GM19239 (cell line): Measurements from ENCODE around the gene SORCS3.

Experiments
- DNase-seq: peaks from one replicate; pipeline ENCODE4 v3.0.0; 2011; ENCODE audit warnings: low spot score; ENCODE audit not compliant: insufficient read length
- FAIRE-seq: peaks from 2 replicates; lab custom pipeline; 2011; peaks lifted over from hg19 to GRCh38; lab: Jason Lieb, UNC

The SORCS3 gene

DNA sequence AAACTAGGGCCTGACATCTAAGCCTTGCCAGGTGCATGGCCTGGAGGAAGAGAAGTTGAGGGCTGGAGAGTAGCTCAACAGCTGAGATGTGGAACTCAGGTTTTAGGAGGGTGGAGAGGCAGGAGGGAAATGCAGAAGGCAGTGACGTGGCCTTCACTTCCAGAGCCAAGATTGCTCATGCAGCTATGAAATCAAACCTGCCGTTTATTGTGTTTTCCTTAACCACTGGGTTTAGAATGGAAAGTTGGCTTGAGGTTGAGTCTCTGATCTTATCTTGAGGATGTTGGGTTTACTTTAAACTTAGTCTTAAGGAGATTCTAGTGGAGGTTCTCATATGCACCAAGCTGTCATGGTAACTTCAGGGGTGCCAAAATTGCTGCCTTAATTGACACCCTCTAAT, 178.6 kb downstream of the SORCS3 start:
- FAIRE-seq = no peak
- DNase-seq = no peak

- DNase-seq = no peak
- FAIRE-seq = no peak
Measured at GRCh38 chr10:104822088-104822487, 181.0 kb downstream of the SORCS3 start.

- DNase-seq (no peak), FAIRE-seq (no peak)
Measured at GRCh38 chr10:104824380-104825006, 183.4 kb downstream of the SORCS3 start.

DNA sequence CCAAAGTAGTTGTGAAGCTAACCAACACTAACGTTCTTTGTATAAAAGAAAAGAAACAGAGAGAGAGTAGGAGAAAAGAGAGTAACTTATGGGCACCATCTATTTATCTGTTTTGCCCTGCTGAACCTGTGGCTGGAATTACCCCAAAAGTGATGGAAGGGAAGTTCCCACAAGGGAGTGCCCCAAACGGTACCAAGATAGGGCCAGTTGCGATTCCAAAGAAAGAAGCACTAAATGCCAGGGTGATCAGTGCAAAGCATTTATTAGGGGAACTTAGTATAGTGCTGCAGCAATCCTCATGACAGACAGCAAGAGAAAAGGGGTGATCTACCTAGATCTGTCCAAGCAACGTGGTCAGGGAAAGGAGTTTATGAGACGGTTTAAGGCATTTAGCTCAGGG, 190.2 kb downstream of the SORCS3 start:
- DNase-seq = no peak
- no peak for FAIRE-seq

DNA sequence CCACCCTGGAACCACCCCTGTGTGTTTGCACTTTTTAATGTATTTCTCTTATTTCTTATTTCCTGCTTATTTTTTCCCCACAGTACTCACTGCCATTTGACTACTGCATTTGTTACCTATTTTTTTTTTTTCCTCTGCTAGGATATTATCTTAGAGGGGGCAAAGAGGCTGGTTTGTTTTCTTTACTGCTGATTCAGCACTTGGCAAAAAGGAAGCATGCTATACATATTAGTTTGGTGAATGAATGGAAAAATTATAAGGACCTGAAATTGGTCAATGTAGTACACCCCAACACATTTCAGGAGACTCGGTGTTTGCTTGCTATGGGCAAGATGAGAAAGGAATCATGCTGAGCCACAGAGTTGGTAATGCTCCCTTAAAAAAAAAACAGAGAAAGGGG, 193.5 kb downstream of the SORCS3 start:
- FAIRE-seq (no peak), DNase-seq (no peak)

GRCh38 chr10:104835422-104835821, 194.3 kb downstream of the SORCS3 start:
- no peak for FAIRE-seq
- DNase-seq = no peak

DNA sequence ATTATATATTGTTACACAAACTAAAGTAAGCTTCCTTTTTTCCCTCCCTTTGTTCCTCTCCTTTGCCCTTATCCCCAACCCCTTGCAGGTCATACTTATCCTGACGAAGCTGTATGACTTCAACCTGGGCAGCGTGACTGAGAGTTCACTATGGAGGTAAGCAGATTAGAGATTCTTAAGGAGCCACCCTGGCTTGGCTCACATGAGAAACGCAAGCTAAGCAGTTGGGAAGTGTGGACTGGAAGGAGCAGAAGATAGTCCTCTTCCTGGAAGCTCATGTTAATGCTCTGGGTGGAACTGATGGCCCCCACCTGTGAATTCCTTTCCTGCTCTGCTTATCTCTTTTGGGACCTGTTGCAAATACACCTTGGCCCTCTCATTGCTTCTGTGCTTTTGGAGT, 201.6 kb downstream of the SORCS3 start:
- DNase-seq (no peak), FAIRE-seq (no peak)

DNA sequence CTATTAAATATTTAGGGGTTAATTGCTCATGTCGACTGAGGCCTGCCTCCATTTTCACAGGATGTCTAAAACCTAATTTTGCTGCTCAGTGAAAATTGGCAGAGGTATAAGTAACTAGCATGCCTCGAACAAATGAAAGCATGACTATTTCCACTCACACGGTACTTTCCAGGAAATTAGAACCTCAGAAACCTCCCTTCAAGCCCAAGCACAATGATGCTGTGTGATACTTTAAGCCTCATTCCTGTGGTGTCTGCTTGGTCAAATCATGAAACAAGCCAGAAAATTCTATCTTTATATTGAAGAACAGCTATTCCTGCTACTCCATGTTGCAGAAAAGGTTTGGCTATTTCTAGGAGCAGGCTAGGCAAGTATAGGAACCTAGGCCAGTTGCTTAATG, 203.0 kb downstream of the SORCS3 start:
- FAIRE-seq (no peak), DNase-seq (no peak)

DNA sequence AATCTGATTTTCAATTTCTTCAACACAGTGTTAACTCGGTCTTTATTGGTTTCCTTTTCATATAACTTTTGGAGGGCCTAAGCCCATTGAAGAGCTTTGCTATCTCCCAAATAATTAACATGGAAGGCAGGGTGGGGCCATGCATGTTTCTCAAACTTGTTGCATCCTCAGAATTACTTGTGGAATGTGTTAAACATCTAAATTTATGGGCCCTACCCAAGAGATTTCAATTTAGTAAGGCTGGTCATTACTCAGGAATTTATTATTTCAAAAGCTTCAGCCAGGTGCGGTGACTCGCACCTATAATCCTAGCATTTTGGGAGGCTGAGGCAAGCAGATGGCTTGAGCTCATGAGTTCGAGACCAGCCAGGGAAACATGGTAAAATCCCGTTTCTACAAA, 208.9 kb downstream of the SORCS3 start:
- no peak for FAIRE-seq

GRCh38 chr10:104867966-104868598, 227.0 kb downstream of the SORCS3 start:
- FAIRE-seq (no peak), DNase-seq (no peak)

More for the DNA sequence above, 208.9 kb downstream of the SORCS3 start:
- no peak for DNase-seq

DNA sequence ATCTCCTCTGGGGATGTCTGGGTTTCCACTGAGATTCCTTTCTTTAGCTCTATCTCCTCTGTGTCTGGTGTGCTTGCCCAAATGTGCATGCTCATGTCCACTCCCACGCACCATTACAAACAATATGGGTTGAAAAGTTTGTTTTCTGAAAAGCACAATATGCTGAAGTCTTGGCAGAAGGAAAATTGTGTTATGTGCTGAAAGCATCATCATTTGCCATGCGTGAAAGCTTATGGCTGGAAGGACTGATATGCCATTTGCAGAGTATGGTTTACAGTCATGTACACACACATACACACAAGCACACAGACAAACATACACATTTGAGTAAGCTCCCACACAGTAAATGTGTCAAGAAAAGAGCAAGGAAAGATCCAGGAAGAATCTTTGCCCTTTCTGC, 231.6 kb downstream of the SORCS3 start:
- no peak for DNase-seq
- no peak for FAIRE-seq

- no peak for FAIRE-seq
- DNase-seq = no peak
Measured at GRCh38 chr10:104873161-104873560, 232.1 kb downstream of the SORCS3 start.

- no peak for FAIRE-seq
- no peak for DNase-seq
Measured at GRCh38 chr10:104875561-104875960, 234.5 kb downstream of the SORCS3 start.

- DNase-seq (no peak), FAIRE-seq (no peak)
Measured at GRCh38 chr10:104880624-104881398, 239.7 kb downstream of the SORCS3 start.

- FAIRE-seq (no peak), DNase-seq (no peak)
Measured at GRCh38 chr10:104881740-104882139, 240.7 kb downstream of the SORCS3 start.

- FAIRE-seq (no peak), DNase-seq (no peak)
Measured at GRCh38 chr10:104892879-104893617, 252.0 kb downstream of the SORCS3 start.

DNA sequence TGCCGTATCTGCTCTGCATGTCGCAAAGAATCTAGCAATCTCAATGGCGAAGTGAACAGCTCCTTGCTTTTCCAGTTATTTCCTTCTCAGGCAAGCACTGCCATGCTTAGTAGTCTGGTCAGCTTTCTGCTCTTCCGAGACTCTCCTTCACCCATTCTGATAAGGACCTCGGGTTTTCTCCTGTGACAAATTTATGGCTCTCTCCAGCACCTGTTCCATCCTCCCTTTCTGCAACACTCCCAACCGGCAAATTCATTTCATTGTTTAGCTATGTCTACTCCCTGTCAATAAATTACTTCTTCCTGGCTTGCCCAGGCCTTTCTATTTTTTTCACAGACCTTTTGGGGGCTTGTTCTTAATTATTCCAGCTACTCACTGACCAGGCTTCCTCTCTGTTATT, 252.6 kb downstream of the SORCS3 start:
- DNase-seq = no peak
- FAIRE-seq = no peak

DNA sequence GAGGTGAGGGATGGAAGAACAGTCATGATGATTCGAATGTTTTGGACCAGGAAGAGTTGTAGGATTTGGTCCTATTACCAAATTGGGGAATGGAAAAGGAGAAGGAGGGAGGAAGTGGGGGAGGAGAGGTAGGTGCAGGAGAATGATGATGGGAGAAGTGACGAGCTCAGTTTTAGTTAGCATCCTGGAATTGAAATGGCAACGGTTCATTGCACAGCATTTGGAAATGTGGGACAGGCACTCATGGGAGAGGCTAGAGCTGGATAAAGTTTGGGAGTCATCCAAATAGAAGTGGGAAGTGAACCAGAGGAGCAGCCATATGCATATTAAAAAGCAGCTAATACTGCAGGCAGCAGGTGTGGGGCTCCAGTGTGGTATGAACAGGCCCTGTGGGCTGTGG, 253.6 kb downstream of the SORCS3 start:
- no peak for DNase-seq
- FAIRE-seq = no peak

DNA sequence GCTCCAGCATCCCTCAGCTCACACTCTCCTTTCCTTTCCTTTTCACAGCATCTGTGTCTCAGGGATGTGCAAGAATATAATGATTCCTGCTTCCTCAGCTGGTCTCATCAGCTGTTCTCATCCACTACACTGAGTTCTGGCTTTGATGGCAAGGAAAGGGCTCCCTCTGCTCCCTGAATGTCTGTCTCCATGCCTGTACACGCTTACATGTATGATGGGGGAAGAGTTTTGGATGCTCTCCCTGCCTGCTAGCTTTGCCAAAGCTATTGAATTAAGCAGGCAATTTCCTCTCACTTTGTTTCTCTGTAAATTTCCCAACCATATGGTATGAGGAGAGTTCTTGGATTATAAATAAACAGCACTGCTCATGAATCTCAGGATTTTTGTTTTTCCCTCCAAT, 254.5 kb downstream of the SORCS3 start:
- no peak for FAIRE-seq
- no peak for DNase-seq

DNA sequence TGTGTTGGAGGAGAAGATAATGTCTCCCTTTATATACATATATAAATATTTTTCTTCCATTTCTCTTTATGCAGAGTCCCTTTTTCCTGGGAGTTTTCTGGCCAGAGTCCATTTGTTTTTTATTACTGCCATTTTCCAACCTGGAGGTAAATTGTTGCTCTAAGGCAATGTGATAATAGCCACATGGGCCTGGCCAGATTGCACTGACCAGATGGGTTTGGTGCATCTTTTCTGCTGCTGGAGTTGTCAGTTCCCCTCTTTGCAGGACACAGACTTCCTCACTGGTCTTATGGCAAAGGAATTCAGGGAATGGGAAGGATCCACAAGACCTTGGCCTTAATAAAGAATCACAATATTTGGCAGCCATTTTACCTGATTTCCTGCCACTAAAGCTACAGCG, 254.9 kb downstream of the SORCS3 start:
- FAIRE-seq (no peak), DNase-seq (no peak)

DNA sequence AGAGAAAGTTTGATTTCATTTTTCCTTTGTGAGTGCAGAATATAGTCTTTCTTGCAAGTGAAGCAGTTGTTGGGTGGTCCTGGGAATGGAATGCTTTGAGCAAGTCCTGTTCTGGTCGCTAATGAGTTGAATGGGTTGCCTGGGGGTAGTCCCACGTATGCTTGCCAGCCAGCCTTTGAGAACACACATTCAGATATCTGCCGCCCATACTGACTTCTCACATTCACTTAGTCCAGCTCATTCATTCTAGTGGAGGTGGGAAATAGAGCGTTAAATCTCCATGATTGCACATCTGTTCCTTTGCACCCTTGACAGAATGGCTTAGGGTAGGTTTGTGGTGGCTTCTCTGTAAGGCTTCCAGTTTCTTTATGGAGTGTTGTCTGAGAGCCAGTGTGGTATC, 256.6 kb downstream of the SORCS3 start:
- no peak for FAIRE-seq

More for the DNA sequence above, 256.6 kb downstream of the SORCS3 start:
- no peak for DNase-seq
